ENCODE data around the gene PCID2. TPM values are rescaled to one million over a fixed set of nuclear protein-coding genes. Genes with fewer than 3 reads are reported as not detected.

The PCID2 gene
- total and polyA plus RNA-seq, 2 donors (not counting 1 experiment from before 2014, with no cell fraction given): 52.2 to 61.1 TPM

Small RNA genes lying within 50 kb of the gene (small RNA-seq; reads per million reads assigned to genes)
- gene AL137002.1 (ENCODE audit: insufficient read length, low read depth, low replicate concordance): not detected

Other genes with a start within 250 kb of the PCID2 start
- gene MCF2L, start 239.5 kb downstream of the PCID2 start, total RNA-seq: 7.7 and 8.2 TPM in 2 replicates
- gene MCF2L, start 239.5 kb downstream of the PCID2 start, polyA plus RNA-seq: 3.7 and 5.3 TPM in 2 replicates
- not detected in 2 replicates for gene F7, start 102.9 kb downstream of the PCID2 start, total RNA-seq
- not detected in 2 replicates for gene F7, start 102.9 kb downstream of the PCID2 start, polyA plus RNA-seq
- not detected in 2 replicates for gene F10, start 85.9 kb downstream of the PCID2 start, total RNA-seq
- not detected in 2 replicates for gene F10, start 85.9 kb downstream of the PCID2 start, polyA plus RNA-seq
- not detected in 2 replicates for gene PROZ, start 50.0 kb downstream of the PCID2 start, total RNA-seq
- not detected in 2 replicates for gene PROZ, start 50.0 kb downstream of the PCID2 start, polyA plus RNA-seq
- 79.8 and 80.4 TPM in 2 replicates for gene CUL4A, start 944 bp upstream of the PCID2 start, total RNA-seq
- gene CUL4A, start 944 bp upstream of the PCID2 start, polyA plus RNA-seq: 37.5 and 41.0 TPM in 2 replicates
- 96.1 and 99.3 TPM in 2 replicates for gene LAMP1, start 88.6 kb upstream of the PCID2 start, total RNA-seq
- 48.6 and 52.1 TPM in 2 replicates for gene LAMP1, start 88.6 kb upstream of the PCID2 start, polyA plus RNA-seq
- not detected in 2 replicates for gene GRTP1, start 155.5 kb upstream of the PCID2 start, total RNA-seq
- 0.10 TPM in 1 of 2 replicates, not detected in the other for gene GRTP1, start 155.5 kb upstream of the PCID2 start, polyA plus RNA-seq
- 1.3 and 2.2 TPM in 2 replicates for gene ADPRHL1, start 244.8 kb upstream of the PCID2 start, total RNA-seq
- 0.28 and 0.43 TPM in 2 replicates for gene ADPRHL1, start 244.8 kb upstream of the PCID2 start, polyA plus RNA-seq